ENCODE measurements around the gene SUMO3. TPM values are rescaled to one million over a fixed set of nuclear protein-coding genes. Genes with fewer than 3 reads are reported as not detected.

SUMO3 gene
- total and polyA plus RNA-seq, 2 of the 8 experiments (the other 6 are each of a cell fraction or from before 2014, with no cell fraction given) = 96.8 to 101 TPM

DNA sequence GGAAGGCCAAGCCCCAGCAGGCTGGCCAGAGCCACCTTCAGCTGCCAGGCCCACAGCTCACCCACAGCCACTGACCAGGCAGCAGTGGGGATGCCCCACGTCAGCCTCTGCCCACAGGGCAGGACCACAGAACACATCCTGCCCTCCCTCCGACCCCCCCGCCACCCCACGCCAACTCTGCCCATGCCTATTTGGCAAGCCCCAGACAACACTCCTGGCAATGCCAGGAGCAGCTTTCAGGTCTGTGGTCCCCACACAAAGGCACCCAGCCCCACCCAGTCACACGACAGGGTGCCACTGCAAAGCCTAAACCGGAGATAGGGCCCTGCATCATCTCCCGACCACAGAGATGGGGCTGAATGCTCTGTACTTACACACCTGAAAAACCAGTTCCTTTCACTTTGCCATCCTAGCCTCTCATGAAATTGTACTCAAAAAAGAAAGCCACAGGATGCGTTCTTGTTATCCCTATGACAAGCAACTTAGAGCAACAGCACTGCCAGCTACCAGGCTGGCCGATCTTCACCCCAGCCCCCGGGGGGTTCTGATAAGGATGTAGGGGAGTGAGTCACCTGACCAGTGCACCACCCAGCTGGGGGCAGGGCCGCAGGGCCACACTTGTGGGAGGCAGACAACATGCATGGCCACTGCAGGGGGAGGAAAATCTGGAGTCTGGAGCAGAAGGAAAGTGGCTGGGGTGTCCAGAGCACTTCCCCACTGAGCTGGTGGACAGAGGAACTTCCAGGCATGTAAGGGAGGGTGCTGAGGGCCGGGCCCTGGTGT, 52.4 kb downstream of the SUMO3 start:
- peak overlapping the region; percentile 96; the same call in 1 of the 2 replicates for H2BK5ac ChIP-seq (ENCODE audit: low read depth, low read length)
- H2BK120ac ChIP-seq (replicated peaks; ENCODE audit: low read depth, low read length) = peak overlapping the region; percentile 24
- H4K5ac ChIP-seq (ENCODE audit: insufficient read length, low read depth, low read length) = no peak overlapping the region
- no peaks in the 10 kb centered on the region for H3K23me2 ChIP-seq (ENCODE audit: low read depth, low read length)
- H3K9ac ChIP-seq (replicated peaks in 1 of 4; ENCODE audit: extremely low read depth in 1 of 4, low read depth in 3 of 4, low read length in 3 of 4) = no peak overlapping the region
- H3K27ac ChIP-seq (ENCODE audit: low read depth, low read length) = no peak overlapping the region
- no peak overlapping the region for H2AFZ ChIP-seq (ENCODE audit: low read length)
- H3K23ac ChIP-seq (ENCODE audit: insufficient read length) = no peak overlapping the region
- CTCF ChIA-PET (ENCODE audit: partially characterized antibody) = interaction anchor here (0.6 to 2.8 kb wide), 9 partner anchors 12 to 403 kb away, joined by 3 to 11 read pairs (median 5); no protein-coding TSS in a partner anchor
- FAIRE-seq = no peak
- peaks cover 0 to 7% (median 1%) of the 10 kb centered on the region in 4 experiments; a peak in 2 of 8 replicates for H3K36me3 ChIP-seq (ENCODE audit: control insufficient read depth in 2 of 4, insufficient read depth in 4 of 4, low read length in 3 of 4)
- 0 out of 2 replicates have a peak overlapping the region, but pooled peaks have one; percentile 75 for H2BK20ac ChIP-seq (ENCODE audit: low read length)
- H3K4me3 ChIP-seq (ENCODE audit: extremely low read depth in 1 of 4, insufficient read depth in 2 of 4, low read depth in 3 of 4, low read length in 4 of 4) = no peak overlapping the region
- WGBS, 2 experiments (ENCODE audit: extremely low coverage in 1 of 2, insufficient coverage in 1 of 2, insufficient read length in 1 of 2, insufficient replicate concordance in 2 of 2, low coverage in 1 of 2, low lambda C conversion rate in 2 of 2, missing lambda C conversion rate in 1 of 2) = 79% methylated on average over 12 of the region's 12 CpGs; no CpG with 5 or more reads in 1 of the 2 experiments
- POLR2A ChIA-PET (ENCODE audit: partially characterized antibody) = interaction anchor here (1.1 to 1.5 kb wide), 3 partner anchors 16 to 216 kb away, joined by 3 to 4 read pairs (median 4); no protein-coding TSS in a partner anchor
- H3K79me1 ChIP-seq (ENCODE audit: low read depth, low read length) = peaks cover 3% of the 10 kb centered on the region; the same call in 1 of the 2 replicates
- no peaks in the 10 kb centered on the region for H3K79me2 ChIP-seq (ENCODE audit: control insufficient read depth in 1 of 2, insufficient read depth in 2 of 2, low read length in 2 of 2)
- H2AK5ac ChIP-seq (ENCODE audit: low read depth, low read length) = peak overlapping the region; percentile 61
- peaks cover 5 to 44% (median 27%) of the 10 kb centered on the region in 4 experiments for H3K4me1 ChIP-seq (replicated peaks in 1 of 4; ENCODE audit: control insufficient read depth in 3 of 4, insufficient read depth in 4 of 4, low read length in 3 of 4)
- H3K27me3 ChIP-seq (replicated peaks in 1 of 4; ENCODE audit: control insufficient read depth in 3 of 4, extremely low read depth in 1 of 4, insufficient read depth in 3 of 4, low read length in 3 of 4) = no peaks in the 10 kb centered on the region
- TF ChIP-seq ASH2L (IDR thresholded peaks at IDR 0.05; ENCODE audit: low read length) = no peak
- TF ChIP-seq NANOG (IDR thresholded peaks at IDR 0.05; ENCODE audit: insufficient read depth, low read depth, low read length, poor library complexity, severe bottlenecking) = no peak
- no peak for TF ChIP-seq CREB1 (IDR thresholded peaks at IDR 0.05)
- no peak for TF ChIP-seq TAF7 (optimal IDR thresholded peaks at IDR 0.05; ENCODE audit: borderline replicate concordance, low read depth, low read length)
- no peak for TF ChIP-seq ZNF274 (IDR thresholded peaks at IDR 0.05; ENCODE audit: borderline replicate concordance, extremely low read depth, low read length)
- no peak for TF ChIP-seq EP300 (IDR thresholded peaks at IDR 0.05; ENCODE audit: borderline replicate concordance in 1 of 2, low read depth in 2 of 2, low read length in 2 of 2)
- no peak for TF ChIP-seq SIX5 (IDR thresholded peaks at IDR 0.05; ENCODE audit: low read depth, low read length)
- TF ChIP-seq BRCA1 (IDR thresholded peaks at IDR 0.05; ENCODE audit: low read depth, low read length) = no peak
- TF ChIP-seq TEAD4 (IDR thresholded peaks at IDR 0.05; ENCODE audit: low read depth, low read length) = no peak
- TF ChIP-seq BCL11A (IDR thresholded peaks at IDR 0.05; ENCODE audit: low read depth in 2 of 2, low read length in 2 of 2) = no peak
- TF ChIP-seq TAF1 (IDR thresholded peaks at IDR 0.05; ENCODE audit: low read depth, low read length) = no peak
- peak overlapping the region; percentile 92; the same call in 1 of the 2 replicates for H2BK15ac ChIP-seq (ENCODE audit: low read length)
- no peak overlapping the region; the same call in 1 of the 2 replicates for H4K8ac ChIP-seq (ENCODE audit: extremely low read depth, insufficient read depth, low read length)
- peaks cover 2 to 7% of the 10 kb centered on the region in 2 experiments for H4K20me1 ChIP-seq (replicated peaks in 1 of 2; ENCODE audit: control insufficient read depth in 1 of 2, insufficient read depth in 2 of 2, low read length in 2 of 2)
- H2BK12ac ChIP-seq (ENCODE audit: low read depth, low read length) = peak overlapping the region; percentile 80; the same call in 1 of the 2 replicates
- peak overlapping the region; percentile 12 for H4K91ac ChIP-seq (replicated peaks; ENCODE audit: insufficient read length, low read length)
- H3K4me2 ChIP-seq (ENCODE audit: insufficient read depth in 1 of 2, low read depth in 2 of 2, low read length in 2 of 2) = no peak overlapping the region; a peak in 1 of 4 replicates
- no peak overlapping the region; the same call in 1 of the 2 replicates for H3K18ac ChIP-seq (ENCODE audit: extremely low read depth, low read length)
- no peak overlapping the region for H3K14ac ChIP-seq (ENCODE audit: insufficient read length)
- no peak for DNase-seq (ENCODE audit: low read depth in 1 of 2, low spot score in 2 of 2)
- H3K56ac ChIP-seq (replicated peaks; ENCODE audit: insufficient read length, low read depth, low read length) = no peak overlapping the region
- peaks cover 0 to 6% of the 10 kb centered on the region in 2 experiments; a peak in 1 of 4 replicates for H3K9me3 ChIP-seq (ENCODE audit: insufficient read depth in 2 of 2, low read depth in 1 of 2, low read length in 1 of 2)
- H3K4ac ChIP-seq (replicated peaks; ENCODE audit: insufficient read length, low read depth, low read length) = peak overlapping the region; percentile 96
